K562 (cell line): ENCODE results near the gene CTF1. TPM values are rescaled to one million over a fixed set of nuclear protein-coding genes. Genes with fewer than 3 reads are reported as not detected.

Experiments
- STAT5B ChIP-seq: fragments of 250-450 bp; sonication (Bioruptor Pico); IDR thresholded peaks from 2 replicates; pipeline ENCODE4 v1.8.0; 2021; ENCODE audit warnings: mild to moderate bottlenecking, inconsistent platforms
- YBX1 ChIP-seq: fragments of 450-650 bp; IDR thresholded peaks from 2 replicates; pipeline ENCODE4 v1.7.1; 2016; ENCODE audit warnings: mild to moderate bottlenecking
- ZC3H4 ChIP-seq: sonication (generic); formaldehyde crosslinking; IDR thresholded peaks from 2 replicates; pipeline ENCODE4 v1.9.0; 2021; ENCODE audit warnings: missing genetic modification reagents, borderline replicate concordance
- polyA plus RNA-seq, 8 experiments: library from polyadenylated mRNA; depleted of rRNA in 4 of 8; stranded (reverse) in 5 of 8; unstranded in 3 of 8; fragments of >200 nt; fragmentation: Nextera tagmentation in 2 of 8; fragmentation: Illumina TruSeq in 1 of 8; extraction: Ambion mirVana in 2 of 8; extraction: Trizol in 1 of 8; gene quantifications; 2 replicates each; pipeline versions ENCODE4 v1.2.1 to v1.2.3, GENCODE V29; 2011 to 2014; ENCODE audit warnings: inconsistent platforms in 1 of 8, missing spikeins in 1 of 8
- total RNA-seq, 7 experiments: library from RNA; depleted of rRNA in 6 of 7; stranded (reverse); fragments of >200 nt in 6 of 7; fragmentation: Illumina TruSeq in 2 of 7; extraction: Trizol in 2 of 7; gene quantifications; 2 replicates each; pipeline versions ENCODE4 v1.2.1 to v1.2.3, GENCODE V29; 2011 to 2021; ENCODE audit warnings: low replicate concordance in 1 of 7
- TF ChIP-seq, protein P1 (sequence below): sonication (generic); formaldehyde crosslinking; IDR thresholded peaks from 2 replicates; pipeline ENCODE4 v1.8.1; 2023; ENCODE audit warnings: missing genetic modification reagents, mild to moderate bottlenecking, borderline replicate concordance
- TF ChIP-seq, protein P2 (sequence below): fragments of 450-650 bp; IDR thresholded peaks from 2 replicates; pipeline ENCODE4 v1.6.1; 2018; ENCODE audit not compliant: partially characterized antibody
- TF ChIP-seq, protein P3 (sequence below), 2 experiments: fragments of 450-650 bp in 1 of 2; sonication (generic) in 1 of 2; formaldehyde crosslinking in 1 of 2; IDR thresholded peaks in 1 of 2; conservative IDR thresholded peaks in 1 of 2; 2 replicates each; pipeline versions ENCODE4 v1.6.1 to v1.8.1; 2016 to 2023; ENCODE audit warnings: mild to moderate bottlenecking in 2 of 2, moderate library complexity in 2 of 2, inconsistent platforms in 1 of 2, missing genetic modification reagents in 1 of 2
- TF ChIP-seq, protein P4 (sequence below): sonication (generic); formaldehyde crosslinking; IDR thresholded peaks from 2 replicates; pipeline ENCODE4 v1.8.1; 2023; ENCODE audit warnings: mild to moderate bottlenecking, missing genetic modification reagents
- TF ChIP-seq, protein P5 (sequence below): fragments of 250-450 bp; sonication (Bioruptor Pico); IDR thresholded peaks from 2 replicates; pipeline ENCODE4 v1.5.0; 2020; ENCODE audit warnings: mild to moderate bottlenecking, borderline replicate concordance
- TF ChIP-seq, protein P6 (sequence below), 2 experiments: IDR thresholded peaks; 2 replicates each; pipeline ENCODE4 v1.6.1; 2011; ENCODE audit warnings: borderline replicate concordance in 1 of 2, control low read depth in 1 of 2, low read depth in 1 of 2, low read length in 1 of 2, mild to moderate bottlenecking in 1 of 2, mixed read lengths in 1 of 2, moderate library complexity in 1 of 2; ENCODE audit not compliant: insufficient read depth in 1 of 2, insufficient read length in 1 of 2, poor library complexity in 1 of 2, severe bottlenecking in 1 of 2; ENCODE audit errors: extremely low read depth in 1 of 2

CTF1 gene
- total and polyA plus RNA-seq, 9 of the 15 experiments (the other 6 are each of a cell fraction or from before 2014, with no cell fraction given): 0.24 to 2.5 (median 0.44) TPM

DNA sequence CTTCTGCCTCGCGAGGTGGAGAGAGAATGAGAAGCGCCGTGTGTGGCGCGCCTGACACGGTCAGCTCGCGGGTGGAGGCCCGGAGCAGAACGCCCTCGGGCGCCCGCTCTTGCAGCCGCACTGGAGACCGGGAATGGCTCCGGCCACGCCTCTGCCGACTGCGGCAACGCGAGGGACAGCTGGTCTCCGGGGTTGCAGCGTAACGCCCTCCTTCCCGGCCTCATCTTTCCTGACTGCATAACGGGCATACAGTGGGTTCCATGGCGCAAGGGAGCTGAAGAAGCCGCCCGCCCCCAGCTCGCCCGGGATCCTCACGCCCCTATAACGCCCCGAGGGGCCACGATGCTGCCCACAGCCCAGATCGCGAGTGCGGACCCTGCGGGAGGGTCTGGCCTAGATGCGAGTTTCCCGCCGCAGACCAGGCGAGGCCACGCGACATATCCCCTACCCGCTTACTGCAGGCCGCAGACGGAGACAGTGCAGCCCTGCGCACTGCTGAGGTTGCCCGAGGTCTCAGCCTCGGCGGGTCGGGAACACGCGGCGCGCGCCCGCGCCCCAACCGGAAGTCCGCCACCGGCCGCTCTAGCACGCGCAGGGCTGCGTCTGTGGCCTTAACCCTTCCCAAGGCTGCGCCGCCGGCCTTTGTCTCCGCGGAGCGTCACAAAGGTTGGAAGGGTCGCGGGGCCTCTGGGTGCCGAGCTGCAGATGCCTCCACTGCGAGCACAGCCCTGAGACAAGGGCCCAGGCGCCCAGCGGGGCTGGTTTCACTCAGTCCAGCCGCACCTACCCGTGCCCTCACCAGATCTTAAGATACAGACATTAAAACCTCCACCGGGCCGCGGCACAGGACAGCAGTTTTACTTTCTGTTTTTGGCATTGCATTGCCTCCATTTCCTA lies 21.3 kb upstream of the CTF1 start (continued):
- TF ChIP-seq, protein P1, sequence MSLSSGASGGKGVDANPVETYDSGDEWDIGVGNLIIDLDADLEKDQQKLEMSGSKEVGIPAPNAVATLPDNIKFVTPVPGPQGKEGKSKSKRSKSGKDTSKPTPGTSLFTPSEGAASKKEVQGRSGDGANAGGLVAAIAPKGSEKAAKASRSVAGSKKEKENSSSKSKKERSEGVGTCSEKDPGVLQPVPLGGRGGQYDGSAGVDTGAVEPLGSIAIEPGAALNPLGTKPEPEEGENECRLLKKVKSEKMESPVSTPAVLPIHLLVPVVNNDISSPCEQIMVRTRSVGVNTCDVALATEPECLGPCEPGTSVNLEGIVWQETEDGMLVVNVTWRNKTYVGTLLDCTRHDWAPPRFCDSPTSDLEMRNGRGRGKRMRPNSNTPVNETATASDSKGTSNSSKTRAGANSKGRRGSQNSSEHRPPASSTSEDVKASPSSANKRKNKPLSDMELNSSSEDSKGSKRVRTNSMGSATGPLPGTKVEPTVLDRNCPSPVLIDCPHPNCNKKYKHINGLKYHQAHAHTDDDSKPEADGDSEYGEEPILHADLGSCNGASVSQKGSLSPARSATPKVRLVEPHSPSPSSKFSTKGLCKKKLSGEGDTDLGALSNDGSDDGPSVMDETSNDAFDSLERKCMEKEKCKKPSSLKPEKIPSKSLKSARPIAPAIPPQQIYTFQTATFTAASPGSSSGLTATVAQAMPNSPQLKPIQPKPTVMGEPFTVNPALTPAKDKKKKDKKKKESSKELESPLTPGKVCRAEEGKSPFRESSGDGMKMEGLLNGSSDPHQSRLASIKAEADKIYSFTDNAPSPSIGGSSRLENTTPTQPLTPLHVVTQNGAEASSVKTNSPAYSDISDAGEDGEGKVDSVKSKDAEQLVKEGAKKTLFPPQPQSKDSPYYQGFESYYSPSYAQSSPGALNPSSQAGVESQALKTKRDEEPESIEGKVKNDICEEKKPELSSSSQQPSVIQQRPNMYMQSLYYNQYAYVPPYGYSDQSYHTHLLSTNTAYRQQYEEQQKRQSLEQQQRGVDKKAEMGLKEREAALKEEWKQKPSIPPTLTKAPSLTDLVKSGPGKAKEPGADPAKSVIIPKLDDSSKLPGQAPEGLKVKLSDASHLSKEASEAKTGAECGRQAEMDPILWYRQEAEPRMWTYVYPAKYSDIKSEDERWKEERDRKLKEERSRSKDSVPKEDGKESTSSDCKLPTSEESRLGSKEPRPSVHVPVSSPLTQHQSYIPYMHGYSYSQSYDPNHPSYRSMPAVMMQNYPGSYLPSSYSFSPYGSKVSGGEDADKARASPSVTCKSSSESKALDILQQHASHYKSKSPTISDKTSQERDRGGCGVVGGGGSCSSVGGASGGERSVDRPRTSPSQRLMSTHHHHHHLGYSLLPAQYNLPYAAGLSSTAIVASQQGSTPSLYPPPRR (CRISPR knock-in tag): peak; percentile 79; the same call in 1 of the 2 replicates
- TF ChIP-seq, protein P2, sequence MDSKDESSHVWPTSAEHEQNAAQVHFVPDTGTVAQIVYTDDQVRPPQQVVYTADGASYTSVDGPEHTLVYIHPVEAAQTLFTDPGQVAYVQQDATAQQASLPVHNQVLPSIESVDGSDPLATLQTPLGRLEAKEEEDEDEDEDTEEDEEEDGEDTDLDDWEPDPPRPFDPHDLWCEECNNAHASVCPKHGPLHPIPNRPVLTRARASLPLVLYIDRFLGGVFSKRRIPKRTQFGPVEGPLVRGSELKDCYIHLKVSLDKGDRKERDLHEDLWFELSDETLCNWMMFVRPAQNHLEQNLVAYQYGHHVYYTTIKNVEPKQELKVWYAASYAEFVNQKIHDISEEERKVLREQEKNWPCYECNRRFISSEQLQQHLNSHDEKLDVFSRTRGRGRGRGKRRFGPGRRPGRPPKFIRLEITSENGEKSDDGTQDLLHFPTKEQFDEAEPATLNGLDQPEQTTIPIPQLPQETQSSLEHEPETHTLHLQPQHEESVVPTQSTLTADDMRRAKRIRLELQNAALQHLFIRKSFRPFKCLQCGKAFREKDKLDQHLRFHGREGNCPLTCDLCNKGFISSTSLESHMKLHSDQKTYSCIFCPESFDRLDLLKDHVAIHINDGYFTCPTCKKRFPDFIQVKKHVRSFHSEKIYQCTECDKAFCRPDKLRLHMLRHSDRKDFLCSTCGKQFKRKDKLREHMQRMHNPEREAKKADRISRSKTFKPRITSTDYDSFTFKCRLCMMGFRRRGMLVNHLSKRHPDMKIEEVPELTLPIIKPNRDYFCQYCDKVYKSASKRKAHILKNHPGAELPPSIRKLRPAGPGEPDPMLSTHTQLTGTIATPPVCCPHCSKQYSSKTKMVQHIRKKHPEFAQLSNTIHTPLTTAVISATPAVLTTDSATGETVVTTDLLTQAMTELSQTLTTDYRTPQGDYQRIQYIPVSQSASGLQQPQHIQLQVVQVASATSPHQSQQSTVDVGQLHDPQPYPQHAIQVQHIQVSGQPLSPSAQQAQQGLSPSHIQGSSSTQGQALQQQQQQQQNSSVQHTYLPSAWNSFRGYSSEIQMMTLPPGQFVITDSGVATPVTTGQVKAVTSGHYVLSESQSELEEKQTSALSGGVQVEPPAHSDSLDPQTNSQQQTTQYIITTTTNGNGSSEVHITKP: no peak
- TF ChIP-seq, protein P3, sequence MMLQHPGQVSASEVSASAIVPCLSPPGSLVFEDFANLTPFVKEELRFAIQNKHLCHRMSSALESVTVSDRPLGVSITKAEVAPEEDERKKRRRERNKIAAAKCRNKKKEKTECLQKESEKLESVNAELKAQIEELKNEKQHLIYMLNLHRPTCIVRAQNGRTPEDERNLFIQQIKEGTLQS (IDR thresholded peaks at IDR 0.05): no peak
- TF ChIP-seq, protein P3 (CRISPR knock-in tag; conservative IDR thresholded peaks at IDR 0.05): no peak; the same call in 1 of the 2 replicates
- TF ChIP-seq, protein P4, sequence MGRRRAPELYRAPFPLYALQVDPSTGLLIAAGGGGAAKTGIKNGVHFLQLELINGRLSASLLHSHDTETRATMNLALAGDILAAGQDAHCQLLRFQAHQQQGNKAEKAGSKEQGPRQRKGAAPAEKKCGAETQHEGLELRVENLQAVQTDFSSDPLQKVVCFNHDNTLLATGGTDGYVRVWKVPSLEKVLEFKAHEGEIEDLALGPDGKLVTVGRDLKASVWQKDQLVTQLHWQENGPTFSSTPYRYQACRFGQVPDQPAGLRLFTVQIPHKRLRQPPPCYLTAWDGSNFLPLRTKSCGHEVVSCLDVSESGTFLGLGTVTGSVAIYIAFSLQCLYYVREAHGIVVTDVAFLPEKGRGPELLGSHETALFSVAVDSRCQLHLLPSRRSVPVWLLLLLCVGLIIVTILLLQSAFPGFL (CRISPR knock-in tag): no peak
- TF ChIP-seq, protein P5, sequence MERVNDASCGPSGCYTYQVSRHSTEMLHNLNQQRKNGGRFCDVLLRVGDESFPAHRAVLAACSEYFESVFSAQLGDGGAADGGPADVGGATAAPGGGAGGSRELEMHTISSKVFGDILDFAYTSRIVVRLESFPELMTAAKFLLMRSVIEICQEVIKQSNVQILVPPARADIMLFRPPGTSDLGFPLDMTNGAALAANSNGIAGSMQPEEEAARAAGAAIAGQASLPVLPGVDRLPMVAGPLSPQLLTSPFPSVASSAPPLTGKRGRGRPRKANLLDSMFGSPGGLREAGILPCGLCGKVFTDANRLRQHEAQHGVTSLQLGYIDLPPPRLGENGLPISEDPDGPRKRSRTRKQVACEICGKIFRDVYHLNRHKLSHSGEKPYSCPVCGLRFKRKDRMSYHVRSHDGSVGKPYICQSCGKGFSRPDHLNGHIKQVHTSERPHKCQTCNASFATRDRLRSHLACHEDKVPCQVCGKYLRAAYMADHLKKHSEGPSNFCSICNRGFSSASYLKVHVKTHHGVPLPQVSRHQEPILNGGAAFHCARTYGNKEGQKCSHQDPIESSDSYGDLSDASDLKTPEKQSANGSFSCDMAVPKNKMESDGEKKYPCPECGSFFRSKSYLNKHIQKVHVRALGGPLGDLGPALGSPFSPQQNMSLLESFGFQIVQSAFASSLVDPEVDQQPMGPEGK (CRISPR knock-in tag): no peak
- TF ChIP-seq, protein P6, sequence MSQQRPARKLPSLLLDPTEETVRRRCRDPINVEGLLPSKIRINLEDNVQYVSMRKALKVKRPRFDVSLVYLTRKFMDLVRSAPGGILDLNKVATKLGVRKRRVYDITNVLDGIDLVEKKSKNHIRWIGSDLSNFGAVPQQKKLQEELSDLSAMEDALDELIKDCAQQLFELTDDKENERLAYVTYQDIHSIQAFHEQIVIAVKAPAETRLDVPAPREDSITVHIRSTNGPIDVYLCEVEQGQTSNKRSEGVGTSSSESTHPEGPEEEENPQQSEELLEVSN (IDR thresholded peaks at IDR 0.05; ENCODE audit: borderline replicate concordance in 1 of 2, extremely low read depth in 1 of 2, insufficient read depth in 1 of 2, insufficient read length in 1 of 2, low read depth in 1 of 2, low read length in 1 of 2, poor library complexity in 1 of 2, severe bottlenecking in 1 of 2): peak; percentile 96 to 98
- TF ChIP-seq STAT5B (CRISPR knock-in tag): no peak
- no peak for TF ChIP-seq YBX1
- peak; percentile 6; the same call in 1 of the 2 replicates for TF ChIP-seq ZC3H4
